Endodermal cell (in vitro differentiated cells): ENCODE results near the gene VPS45. TPM values are rescaled to one million over a fixed set of nuclear protein-coding genes. Genes with fewer than 3 reads are reported as not detected.

Experiments
- DNase-seq: peaks from one replicate; pipeline ENCODE4 v3.0.0-alpha.2; 2017
- H3K27ac ChIP-seq: 2 replicates; pipeline ENCODE4 v1.5.1; 2013; ENCODE audit warnings: mild to moderate bottlenecking, low read depth, low read length, moderate library complexity
- H3K27me3 ChIP-seq: 2 replicates; pipeline ENCODE4 v1.6.1; 2013; ENCODE audit warnings: mild to moderate bottlenecking, low read length, moderate library complexity; ENCODE audit not compliant: insufficient read depth, control insufficient read depth, poor library complexity, severe bottlenecking
- H3K36me3 ChIP-seq: 2 replicates; pipeline ENCODE4 v1.7.0; 2013; ENCODE audit warnings: mild to moderate bottlenecking, low read length, moderate library complexity; ENCODE audit not compliant: control insufficient read depth, insufficient read depth
- H3K4me1 ChIP-seq: one replicate; pipeline ENCODE4 v1.7.0; 2013; ENCODE audit warnings: low read length; ENCODE audit not compliant: control insufficient read depth, insufficient read depth
- H3K4me3 ChIP-seq: 2 replicates; pipeline ENCODE4 v1.5.1; 2013; ENCODE audit warnings: mild to moderate bottlenecking, low read length, moderate library complexity
- H3K9ac ChIP-seq: 2 replicates; pipeline ENCODE4 v1.6.1; 2013; ENCODE audit warnings: mild to moderate bottlenecking, low read length, moderate library complexity; ENCODE audit not compliant: poor library complexity, severe bottlenecking; ENCODE audit errors: extremely low read depth
- H3K9me3 ChIP-seq: 2 replicates; pipeline ENCODE4 v1.6.1; 2013; ENCODE audit warnings: mild to moderate bottlenecking, low read length, moderate library complexity; ENCODE audit not compliant: control insufficient read depth
- H3K27ac Mint-ChIP-seq: 2 replicates; pipeline ENCODE4 v1.8.0; 2020; ENCODE audit warnings: mixed read lengths
- H3K27me3 Mint-ChIP-seq: 2 replicates; pipeline ENCODE4 v1.8.0; 2021; ENCODE audit warnings: mild to moderate bottlenecking, mixed read lengths; ENCODE audit not compliant: insufficient read depth
- H3K36me3 Mint-ChIP-seq: 2 replicates; pipeline ENCODE4 v1.8.0; 2020; ENCODE audit warnings: low read depth, mixed read lengths
- H3K4me1 Mint-ChIP-seq: 2 replicates; pipeline ENCODE4 v1.8.0; 2020; ENCODE audit warnings: mixed read lengths
- H3K4me3 Mint-ChIP-seq: 2 replicates; pipeline ENCODE4 v1.8.0; 2020; ENCODE audit warnings: mild to moderate bottlenecking, moderate library complexity, mixed read lengths
- H3K9me3 Mint-ChIP-seq: 2 replicates; pipeline ENCODE4 v1.8.0; 2020; ENCODE audit warnings: mild to moderate bottlenecking, mixed read lengths
- WGBS, 2 experiments: methylation state at CpG; one replicate each; pipeline versions ENCODE4 v1.1.5 to v1.1.7; 2013; ENCODE audit warnings: missing lambda C conversion rate in 2 of 2, mixed read lengths in 1 of 2; ENCODE audit not compliant: insufficient coverage in 1 of 2, insufficient read length in 1 of 2; 5-methylcytosine and 5-hydroxymethylcytosine counted together
- total RNA-seq, 2 donors: library from RNA; stranded (reverse); fragmentation: NEBNext Ultra II Directional in 1 of 2; extraction: Animal tissue kit (Norgen Biotek cat#: 25700) in 1 of 2; gene quantifications; 2 replicates in 1 of 2; 3 replicates in 1 of 2; pipeline ENCODE4 v1.2.1, GENCODE V29; 2021
- TF ChIP-seq, protein P1 (sequence below): fragments of 200-600 bp; sonication (generic); conservative IDR thresholded peaks from 2 replicates; pipeline ENCODE4 v1.5.0; 2021; ENCODE audit warnings: antibody characterized with exemption, mild to moderate bottlenecking

The VPS45 gene
- total RNA-seq, 2 donors from 2014 or later: 32.6 to 35.0 TPM

DNA sequence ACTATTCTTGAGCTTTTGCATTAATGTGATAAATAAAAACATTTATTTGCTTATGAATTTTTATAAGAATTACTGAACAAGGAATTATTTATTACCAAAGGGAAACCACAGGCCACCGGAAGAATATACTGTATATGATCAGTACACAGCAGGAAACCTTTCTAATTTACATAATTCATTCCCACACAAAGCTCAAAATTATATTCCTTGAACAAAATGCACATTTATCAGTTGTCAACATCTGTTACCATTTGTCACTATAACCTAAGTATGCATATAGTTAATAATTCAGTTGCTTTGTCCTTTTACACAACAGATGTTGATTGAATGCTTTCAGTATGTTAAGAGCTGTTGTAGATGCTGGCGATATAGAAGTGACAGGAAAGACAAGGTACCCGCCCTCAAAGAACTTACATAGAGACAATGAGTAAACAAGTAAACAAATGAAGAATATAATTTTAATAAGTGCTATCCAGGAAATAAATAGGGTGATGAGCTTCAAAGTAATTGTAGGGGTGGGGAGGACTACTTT is 27.2 kb downstream of the VPS45 start:
- Histone ChIP-seq H3K4me1 (no peaks in the 10 kb centered on the region), H3K27ac (no peak overlapping the region), H3K27me3 (no peaks in the 10 kb centered on the region), H3K9ac (no peak overlapping the region), H3K36me3 (peaks cover 55% of the 10 kb centered on the region), H3K9me3 (no peaks in the 10 kb centered on the region), H3K4me3 (no peak overlapping the region)
- no peaks in the 10 kb centered on the region for H3K27me3 Mint-ChIP-seq
- H3K9me3 Mint-ChIP-seq: no peaks in the 10 kb centered on the region
- no peak overlapping the region for H3K4me3 Mint-ChIP-seq
- DNase-seq: no peak
- H3K36me3 Mint-ChIP-seq: peaks cover 23% of the 10 kb centered on the region
- TF ChIP-seq, protein P1, sequence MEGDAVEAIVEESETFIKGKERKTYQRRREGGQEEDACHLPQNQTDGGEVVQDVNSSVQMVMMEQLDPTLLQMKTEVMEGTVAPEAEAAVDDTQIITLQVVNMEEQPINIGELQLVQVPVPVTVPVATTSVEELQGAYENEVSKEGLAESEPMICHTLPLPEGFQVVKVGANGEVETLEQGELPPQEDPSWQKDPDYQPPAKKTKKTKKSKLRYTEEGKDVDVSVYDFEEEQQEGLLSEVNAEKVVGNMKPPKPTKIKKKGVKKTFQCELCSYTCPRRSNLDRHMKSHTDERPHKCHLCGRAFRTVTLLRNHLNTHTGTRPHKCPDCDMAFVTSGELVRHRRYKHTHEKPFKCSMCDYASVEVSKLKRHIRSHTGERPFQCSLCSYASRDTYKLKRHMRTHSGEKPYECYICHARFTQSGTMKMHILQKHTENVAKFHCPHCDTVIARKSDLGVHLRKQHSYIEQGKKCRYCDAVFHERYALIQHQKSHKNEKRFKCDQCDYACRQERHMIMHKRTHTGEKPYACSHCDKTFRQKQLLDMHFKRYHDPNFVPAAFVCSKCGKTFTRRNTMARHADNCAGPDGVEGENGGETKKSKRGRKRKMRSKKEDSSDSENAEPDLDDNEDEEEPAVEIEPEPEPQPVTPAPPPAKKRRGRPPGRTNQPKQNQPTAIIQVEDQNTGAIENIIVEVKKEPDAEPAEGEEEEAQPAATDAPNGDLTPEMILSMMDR: no peak
- 93% methylated on average over 3 of the region's 3 CpGs; no CpG with 5 or more reads in 1 of the 2 experiments for WGBS, 2 experiments
- no peaks in the 10 kb centered on the region for H3K4me1 Mint-ChIP-seq
- H3K27ac Mint-ChIP-seq: no peak overlapping the region

DNA sequence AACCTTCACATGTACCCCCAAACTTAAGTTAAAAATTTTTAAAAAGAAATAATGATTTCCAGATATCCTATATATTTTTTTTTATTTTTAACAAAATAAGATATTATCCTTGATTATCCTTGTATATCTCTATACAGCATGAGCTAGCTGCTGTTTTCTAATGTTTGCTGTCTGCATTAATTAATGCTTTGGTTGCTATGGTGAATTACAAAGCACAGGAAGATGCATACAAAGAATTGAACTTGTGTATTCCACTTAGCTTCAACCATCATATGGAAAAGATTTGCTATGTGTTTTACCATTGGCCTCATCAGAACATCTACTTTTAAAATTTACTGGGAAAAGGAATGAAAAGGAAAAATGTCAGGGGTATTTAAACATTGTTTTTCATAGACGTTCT is 35.4 kb downstream of the VPS45 start:
- H3K9ac ChIP-seq: no peak overlapping the region
- WGBS, 2 experiments: 100% methylated on average over 1 of the region's 1 CpG
- H3K27ac ChIP-seq: no peak overlapping the region
- H3K27me3 Mint-ChIP-seq: no peaks in the 10 kb centered on the region
- H3K4me3 Mint-ChIP-seq: no peak overlapping the region
- DNase-seq: no peak
- H3K9me3 ChIP-seq: no peaks in the 10 kb centered on the region
- H3K27me3 ChIP-seq: no peaks in the 10 kb centered on the region
- H3K4me1 ChIP-seq: no peaks in the 10 kb centered on the region
- no peak overlapping the region for H3K27ac Mint-ChIP-seq
- H3K9me3 Mint-ChIP-seq: peaks cover 5% of the 10 kb centered on the region
- no peaks in the 10 kb centered on the region for H3K4me1 Mint-ChIP-seq
- peaks cover 10% of the 10 kb centered on the region for H3K36me3 ChIP-seq
- peaks cover 36% of the 10 kb centered on the region for H3K36me3 Mint-ChIP-seq
- TF ChIP-seq, protein P1: no peak
- H3K4me3 ChIP-seq: no peak overlapping the region

DNA sequence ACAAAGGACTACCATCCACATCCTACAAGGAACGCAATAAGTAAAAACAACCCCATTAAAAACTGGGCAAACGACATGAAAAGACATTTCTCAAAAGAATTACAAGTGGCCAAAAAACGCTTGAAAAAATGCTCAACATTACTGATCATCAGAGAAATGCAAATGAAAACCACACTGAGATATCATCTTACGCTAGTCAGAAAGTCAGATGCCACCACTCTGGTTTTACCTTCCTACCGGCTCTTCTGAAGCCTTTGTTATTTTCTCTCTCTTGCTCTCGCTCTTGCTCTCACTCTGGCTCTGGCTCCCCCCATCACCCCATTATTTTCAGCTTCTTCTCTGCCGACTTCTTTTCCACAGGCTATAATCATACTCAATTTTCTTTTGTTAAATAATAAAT is 38.8 kb downstream of the VPS45 start:
- no peak for DNase-seq
- TF ChIP-seq, protein P1: no peak
- no peaks in the 10 kb centered on the region for H3K27me3 ChIP-seq
- Mint-ChIP-seq H3K27ac (no peak overlapping the region), H3K4me1 (no peaks in the 10 kb centered on the region), H3K9me3 (peaks cover 5% of the 10 kb centered on the region), H3K36me3 (peaks cover 17% of the 10 kb centered on the region), H3K4me3 (no peak overlapping the region), H3K27me3 (no peaks in the 10 kb centered on the region)
- no peaks in the 10 kb centered on the region for H3K9me3 ChIP-seq
- no peak overlapping the region for H3K4me3 ChIP-seq
- H3K9ac ChIP-seq: no peak overlapping the region
- 78 to 82% methylated on average over 7 of the region's 7 CpGs for WGBS, 2 experiments
- no peaks in the 10 kb centered on the region for H3K4me1 ChIP-seq
- H3K36me3 ChIP-seq: peaks cover 6% of the 10 kb centered on the region
- H3K27ac ChIP-seq: no peak overlapping the region
